Thoracic aorta (tissue), 2 donors: Measurements from ENCODE around the gene NOX3. TPM values are rescaled to one million over a fixed set of nuclear protein-coding genes. Genes with fewer than 3 reads are reported as not detected.

ENCODE experiments used
- ATAC-seq: fragments of 150-250 bp; one replicate; pipeline ENCODE4 v1.8.0; 2017; ENCODE audit warnings: low read depth; ENCODE audit not compliant: insufficient number of reproducible peaks, low FRiP score
- DNase-seq: peaks from one replicate; pipeline ENCODE4 v3.0.0-alpha.2; 2020; ENCODE audit warnings: low spot score
- H3K27ac ChIP-seq, 2 donors: fragments of 200-600 bp; sonication (generic); 1 replicate in 1 of 2; 2 replicates in 1 of 2; pipeline ENCODE4 v1.5.1; 2016; ENCODE audit warnings: mild to moderate bottlenecking in 2 of 2, moderate library complexity in 2 of 2
- H3K27me3 ChIP-seq: fragments of 200-600 bp; sonication (generic); replicated peaks from 2 replicates; pipeline ENCODE4 v1.6.0; 2016; ENCODE audit warnings: mild to moderate bottlenecking; ENCODE audit not compliant: insufficient read depth
- H3K36me3 ChIP-seq: fragments of 200-600 bp; sonication (generic); one replicate; pipeline ENCODE4 v1.5.1; 2016
- H3K4me1 ChIP-seq, 2 donors: fragments of 200-600 bp; sonication (generic); 1 replicate in 1 of 2; 2 replicates in 1 of 2; pipeline versions ENCODE4 v1.5.1 to v1.6.0; 2016; ENCODE audit warnings: low read depth in 2 of 2, mild to moderate bottlenecking in 1 of 2; ENCODE audit not compliant: control insufficient read depth in 1 of 2
- H3K4me3 ChIP-seq: fragments of 200-600 bp; sonication (generic); 2 replicates; pipeline ENCODE4 v1.5.1; 2016; ENCODE audit warnings: mild to moderate bottlenecking
- H3K9me3 ChIP-seq: fragments of 200-600 bp; sonication (generic); 2 replicates; pipeline ENCODE4 v1.5.1; 2016
- total RNA-seq, 2 donors: library from RNA; depleted of rRNA; stranded (reverse); fragments of >200 nt; gene quantifications; one replicate each; pipeline versions ENCODE4 v1.1.0 to v1.2.3, GENCODE V29; 2016
- TF ChIP-seq, protein P1 (sequence below): fragments of 200-600 bp; sonication (generic); IDR thresholded peaks from one replicate; pipeline ENCODE4 v1.5.1; 2019; ENCODE audit warnings: antibody characterized with exemption

The NOX3 gene
- total RNA-seq, 2 donors from 2014 or later = not detected

GRCh38 chr6:155440398-155441111 lies 15.1 kb downstream of the NOX3 start:
- Histone ChIP-seq H3K36me3 (no peaks in the 10 kb centered on the region), H3K4me1 (peaks cover 0 to 4% of the 10 kb centered on the region in 2 donors), H3K27ac (no peak overlapping the region), H3K4me3 (no peak overlapping the region), H3K27me3 (no peaks in the 10 kb centered on the region), H3K9me3 (no peaks in the 10 kb centered on the region)
- TF ChIP-seq, protein P1, sequence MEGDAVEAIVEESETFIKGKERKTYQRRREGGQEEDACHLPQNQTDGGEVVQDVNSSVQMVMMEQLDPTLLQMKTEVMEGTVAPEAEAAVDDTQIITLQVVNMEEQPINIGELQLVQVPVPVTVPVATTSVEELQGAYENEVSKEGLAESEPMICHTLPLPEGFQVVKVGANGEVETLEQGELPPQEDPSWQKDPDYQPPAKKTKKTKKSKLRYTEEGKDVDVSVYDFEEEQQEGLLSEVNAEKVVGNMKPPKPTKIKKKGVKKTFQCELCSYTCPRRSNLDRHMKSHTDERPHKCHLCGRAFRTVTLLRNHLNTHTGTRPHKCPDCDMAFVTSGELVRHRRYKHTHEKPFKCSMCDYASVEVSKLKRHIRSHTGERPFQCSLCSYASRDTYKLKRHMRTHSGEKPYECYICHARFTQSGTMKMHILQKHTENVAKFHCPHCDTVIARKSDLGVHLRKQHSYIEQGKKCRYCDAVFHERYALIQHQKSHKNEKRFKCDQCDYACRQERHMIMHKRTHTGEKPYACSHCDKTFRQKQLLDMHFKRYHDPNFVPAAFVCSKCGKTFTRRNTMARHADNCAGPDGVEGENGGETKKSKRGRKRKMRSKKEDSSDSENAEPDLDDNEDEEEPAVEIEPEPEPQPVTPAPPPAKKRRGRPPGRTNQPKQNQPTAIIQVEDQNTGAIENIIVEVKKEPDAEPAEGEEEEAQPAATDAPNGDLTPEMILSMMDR = no peak
- DNase-seq = no peak
- no peak for ATAC-seq

GRCh38 chr6:155439376-155439775 lies 16.3 kb downstream of the NOX3 start:
- Histone ChIP-seq H3K36me3 (no peaks in the 10 kb centered on the region), H3K4me3 (no peak overlapping the region)

DNA sequence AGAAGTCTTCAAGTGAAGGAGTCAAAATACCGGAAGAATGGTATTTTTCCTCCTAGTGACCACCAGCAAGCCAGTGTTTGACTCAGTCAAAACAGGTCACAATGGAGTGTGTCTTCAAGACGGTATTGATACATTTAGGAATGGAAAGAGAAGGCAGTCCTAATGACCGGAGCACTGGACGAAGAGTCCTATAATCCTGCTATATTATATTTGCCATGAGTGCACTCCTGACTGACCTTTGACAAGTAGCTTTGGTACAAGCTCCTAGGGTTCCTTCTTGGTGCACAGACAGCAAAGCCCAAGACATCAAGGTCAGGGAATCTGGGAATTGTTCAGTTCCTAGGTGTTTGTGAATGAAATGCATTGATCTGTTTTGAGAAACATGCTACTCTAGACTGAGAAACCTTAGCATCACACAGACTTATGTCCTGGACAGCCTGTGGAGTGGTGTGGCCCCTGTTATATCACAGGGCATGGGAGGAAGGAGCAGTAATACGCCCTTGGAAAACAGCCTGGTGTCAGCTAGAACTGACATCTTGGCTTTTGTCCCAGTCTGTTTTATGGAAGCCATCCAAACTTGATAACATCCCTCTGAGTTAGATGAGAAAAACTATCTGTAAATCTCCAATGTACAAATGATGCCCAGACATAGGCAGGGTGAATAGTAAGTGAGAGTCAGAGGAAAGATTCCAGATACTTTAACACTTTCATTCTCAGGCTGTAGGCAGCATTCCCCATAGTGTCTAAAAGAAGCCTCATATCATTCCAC lies 18.5 kb downstream of the NOX3 start:
- Histone ChIP-seq H3K27me3 (no peaks in the 10 kb centered on the region), H3K27ac (no peak overlapping the region), H3K36me3 (no peaks in the 10 kb centered on the region), H3K9me3 (no peaks in the 10 kb centered on the region), H3K4me3 (no peak overlapping the region), H3K4me1 (peaks cover 0 to 4% of the 10 kb centered on the region in 2 donors)
- DNase-seq = no peak
- TF ChIP-seq, protein P1 = no peak
- ATAC-seq = no peak

More at GRCh38 chr6:155439376-155439775, 16.3 kb downstream of the NOX3 start:
- Histone ChIP-seq H3K27me3 (no peaks in the 10 kb centered on the region), H3K4me1 (peaks cover 0 to 4% of the 10 kb centered on the region in 2 donors), H3K9me3 (no peaks in the 10 kb centered on the region), H3K27ac (no peak overlapping the region)
- TF ChIP-seq, protein P1 = no peak
- DNase-seq = no peak
- ATAC-seq = no peak

GRCh38 chr6:155434829-155435423 lies 20.7 kb downstream of the NOX3 start:
- no peaks in the 10 kb centered on the region for H3K36me3 ChIP-seq
- no peaks in the 10 kb centered on the region for H3K9me3 ChIP-seq
- ATAC-seq = no peak

More at GRCh38 chr6:155434829-155435423, 20.7 kb downstream of the NOX3 start:
- DNase-seq = no peak
- peaks cover 0 to 4% of the 10 kb centered on the region in 2 donors for H3K4me1 ChIP-seq
- TF ChIP-seq, protein P1 = no peak
- no peak overlapping the region for H3K4me3 ChIP-seq
- H3K27ac ChIP-seq = no peak overlapping the region
- H3K27me3 ChIP-seq = no peaks in the 10 kb centered on the region
